GM23338 (cell line): ENCODE data around the gene TASP1.

ENCODE experiments used
- ZNF331 ChIP-seq: fragments of 250-450 bp; sonication (Bioruptor Pico); IDR thresholded peaks from 2 replicates; pipeline ENCODE4 v1.5.0; 2020; ENCODE audit warnings: low read depth, mild to moderate bottlenecking, moderate library complexity
- TF ChIP-seq, protein P1 (sequence below), 2 experiments: fragments of 200-600 bp in 1 of 2; sonication (generic) in 1 of 2; conservative IDR thresholded peaks; 2 replicates each; pipeline versions ENCODE4 v1.5.1 to v1.6.1; 2016 to 2017; ENCODE audit warnings: antibody characterized with exemption in 2 of 2, low read depth in 2 of 2, mild to moderate bottlenecking in 2 of 2, moderate library complexity in 1 of 2

DNA sequence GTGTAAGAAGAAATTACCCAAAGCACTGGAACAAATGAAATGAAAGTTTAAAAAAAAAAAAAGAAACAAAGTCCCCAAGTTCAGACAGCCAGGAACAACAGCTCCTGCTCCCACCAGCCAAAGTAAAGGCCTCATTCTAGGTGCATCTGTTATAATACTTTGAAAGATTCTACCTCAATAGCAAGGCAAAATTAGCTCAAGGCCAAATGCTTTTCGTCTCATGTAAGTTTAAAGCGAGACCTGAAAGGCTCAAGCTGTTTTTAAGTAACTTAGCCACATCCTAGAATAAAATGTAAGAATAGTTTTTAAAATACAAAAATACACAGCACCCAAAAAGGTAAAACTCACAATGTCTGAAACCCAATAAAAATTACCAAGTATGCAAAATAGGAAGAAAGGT lies 64.7 kb downstream of the TASP1 start:
- no peak for TF ChIP-seq ZNF331 (CRISPR knock-in tag)
- TF ChIP-seq, protein P1, sequence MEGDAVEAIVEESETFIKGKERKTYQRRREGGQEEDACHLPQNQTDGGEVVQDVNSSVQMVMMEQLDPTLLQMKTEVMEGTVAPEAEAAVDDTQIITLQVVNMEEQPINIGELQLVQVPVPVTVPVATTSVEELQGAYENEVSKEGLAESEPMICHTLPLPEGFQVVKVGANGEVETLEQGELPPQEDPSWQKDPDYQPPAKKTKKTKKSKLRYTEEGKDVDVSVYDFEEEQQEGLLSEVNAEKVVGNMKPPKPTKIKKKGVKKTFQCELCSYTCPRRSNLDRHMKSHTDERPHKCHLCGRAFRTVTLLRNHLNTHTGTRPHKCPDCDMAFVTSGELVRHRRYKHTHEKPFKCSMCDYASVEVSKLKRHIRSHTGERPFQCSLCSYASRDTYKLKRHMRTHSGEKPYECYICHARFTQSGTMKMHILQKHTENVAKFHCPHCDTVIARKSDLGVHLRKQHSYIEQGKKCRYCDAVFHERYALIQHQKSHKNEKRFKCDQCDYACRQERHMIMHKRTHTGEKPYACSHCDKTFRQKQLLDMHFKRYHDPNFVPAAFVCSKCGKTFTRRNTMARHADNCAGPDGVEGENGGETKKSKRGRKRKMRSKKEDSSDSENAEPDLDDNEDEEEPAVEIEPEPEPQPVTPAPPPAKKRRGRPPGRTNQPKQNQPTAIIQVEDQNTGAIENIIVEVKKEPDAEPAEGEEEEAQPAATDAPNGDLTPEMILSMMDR (conservative IDR thresholded peaks at IDR 0.05; ENCODE audit: low read depth in 2 of 2): no peak
